ENCODE results near the gene FFAR3. TPM values are rescaled to one million over a fixed set of nuclear protein-coding genes. Genes with fewer than 3 reads are reported as not detected.
A peak's percentile ranks its signal among the peaks of the same experiment; 100 is the strongest.
"Not testable (repeated sequence)": the region's sequence is repeated elsewhere in the genome, so short reads cannot be mapped to it uniquely, and the experiment has no call there.

Gene FFAR3
- total RNA-seq, 1 donor from 2014 or later, result not detected

GRCh38 chr19:35373492-35373891 lies 15.2 kb downstream of the FFAR3 start:
- ATAC-seq, result no peak
- no peak for DNase-seq (ENCODE audit: low spot score)

- not testable (repeated sequence) for ATAC-seq; DNase-seq (ENCODE audit: low spot score)
Observed at GRCh38 chr19:35374031-35374430, 15.8 kb downstream of the FFAR3 start.

- no peak for DNase-seq (ENCODE audit: low spot score)
- no peak for ATAC-seq
Observed at GRCh38 chr19:35375505-35376307, 17.4 kb downstream of the FFAR3 start.

GRCh38 chr19:35377656-35378055 lies 19.4 kb downstream of the FFAR3 start:
- no peak for ATAC-seq

GRCh38 chr19:35378356-35378755 lies 20.1 kb downstream of the FFAR3 start:
- ATAC-seq, result no peak
- no peak for DNase-seq (ENCODE audit: low spot score)

More at GRCh38 chr19:35377656-35378055, 19.4 kb downstream of the FFAR3 start:
- no peak for DNase-seq (ENCODE audit: low spot score)

GRCh38 chr19:35379545-35379944 lies 21.3 kb downstream of the FFAR3 start:
- not testable (repeated sequence) for DNase-seq (ENCODE audit: low spot score); ATAC-seq

- peak; percentile 80 for ATAC-seq
Observed at GRCh38 chr19:35379992-35380391, 21.7 kb downstream of the FFAR3 start.

GRCh38 chr19:35380450-35381124 lies 22.3 kb downstream of the FFAR3 start:
- DNase-seq (ENCODE audit: low spot score) (peak; percentile 70), ATAC-seq (peak; percentile 90)

More at GRCh38 chr19:35379992-35380391, 21.7 kb downstream of the FFAR3 start:
- peak; percentile 45 for DNase-seq (ENCODE audit: low spot score)

GRCh38 chr19:35381318-35381717 lies 23.1 kb downstream of the FFAR3 start:
- DNase-seq (ENCODE audit: low spot score), result no peak
- ATAC-seq, result no peak

GRCh38 chr19:35381926-35382325 lies 23.7 kb downstream of the FFAR3 start:
- DNase-seq (ENCODE audit: low spot score) (no peak), ATAC-seq (no peak)

GRCh38 chr19:35383536-35383935 lies 25.3 kb downstream of the FFAR3 start:
- ATAC-seq, result peak; percentile 38

GRCh38 chr19:35388277-35389054 lies 30.2 kb downstream of the FFAR3 start:
- DNase-seq (ENCODE audit: low spot score) (no peak), ATAC-seq (no peak)

More at GRCh38 chr19:35383536-35383935, 25.3 kb downstream of the FFAR3 start:
- DNase-seq (ENCODE audit: low spot score), result peak; percentile 56

GRCh38 chr19:35389192-35389861 lies 31.1 kb downstream of the FFAR3 start:
- peak; percentile 29 for DNase-seq (ENCODE audit: low spot score)
- ATAC-seq, result no peak

- ATAC-seq (no peak), DNase-seq (ENCODE audit: low spot score) (peak; percentile 6)
Observed at GRCh38 chr19:35392742-35393715, 34.8 kb downstream of the FFAR3 start.

GRCh38 chr19:35395382-35396199 lies 37.3 kb downstream of the FFAR3 start:
- DNase-seq (ENCODE audit: low spot score) (no peak), ATAC-seq (peak; percentile 55)

- ATAC-seq (no peak), DNase-seq (ENCODE audit: low spot score) (no peak)
Observed at GRCh38 chr19:35396240-35396885, 38.1 kb downstream of the FFAR3 start.

GRCh38 chr19:35397064-35397463 lies 38.8 kb downstream of the FFAR3 start:
- ATAC-seq (no peak), DNase-seq (ENCODE audit: low spot score) (no peak)

- ATAC-seq (no peak), DNase-seq (ENCODE audit: low spot score) (no peak)
Observed at GRCh38 chr19:35398570-35398969, 40.3 kb downstream of the FFAR3 start.

Measured in left lobe of liver (tissue), 2 donors.